Small intestine (tissue), 7 donors: ENCODE data around the gene STOML2. TPM values are rescaled to one million over a fixed set of nuclear protein-coding genes. Genes with fewer than 3 reads are reported as not detected.
A peak's percentile ranks its signal among the peaks of the same experiment; 100 is the strongest.

ENCODE experiments used
- DNase-seq, 2 donors: peaks; one replicate each; pipeline versions ENCODE4 v3.0.0 to v3.0.0-alpha.2; 2013
- FAIRE-seq: peaks from 2 replicates; lab custom pipeline; 2012; peaks lifted over from hg19 to GRCh38; lab: Jason Lieb, UNC
- H3K27ac ChIP-seq, 3 donors: one replicate each; pipeline ENCODE4 v1.5.1; 2013; ENCODE audit warnings: low read length in 2 of 3, mild to moderate bottlenecking in 2 of 3, control low read depth in 1 of 3, inconsistent platforms in 1 of 3, low read depth in 1 of 3, moderate library complexity in 1 of 3
- H3K27me3 ChIP-seq, 3 donors: one replicate each; pipeline ENCODE4 v1.6.1; 2013; ENCODE audit warnings: low read length in 3 of 3, inconsistent platforms in 1 of 3; ENCODE audit not compliant: control insufficient read depth in 3 of 3, insufficient read depth in 3 of 3
- H3K36me3 ChIP-seq, 3 donors: one replicate each; pipeline ENCODE4 v1.6.1; 2013; ENCODE audit warnings: low read length in 3 of 3, inconsistent platforms in 1 of 3, low read depth in 1 of 3, mild to moderate bottlenecking in 1 of 3, moderate library complexity in 1 of 3; ENCODE audit not compliant: control insufficient read depth in 3 of 3, insufficient read depth in 2 of 3
- H3K4me1 ChIP-seq, 3 donors: one replicate each; pipeline ENCODE4 v1.6.1; 2013; ENCODE audit warnings: low read length in 2 of 3, inconsistent platforms in 1 of 3, low read depth in 1 of 3, mild to moderate bottlenecking in 1 of 3, moderate library complexity in 1 of 3; ENCODE audit not compliant: control insufficient read depth in 3 of 3, insufficient read depth in 2 of 3
- H3K4me3 ChIP-seq, 3 donors: one replicate each; pipeline ENCODE4 v1.5.1; 2013; ENCODE audit warnings: low read length in 3 of 3, control low read depth in 1 of 3, inconsistent platforms in 1 of 3, low read depth in 1 of 3, mild to moderate bottlenecking in 1 of 3, moderate library complexity in 1 of 3
- H3K9me3 ChIP-seq, 2 donors: one replicate each; pipeline ENCODE4 v1.6.1; 2013; ENCODE audit warnings: low read depth in 1 of 2, low read length in 1 of 2; ENCODE audit not compliant: control insufficient read depth in 2 of 2, insufficient read depth in 1 of 2
- WGBS, 3 donors: extraction: QIAGEN DNeasy Blood & Tissue Kit; methylation state at CpG; one replicate each; pipeline ENCODE4 v1.1.7; 2013; 5-methylcytosine and 5-hydroxymethylcytosine counted together
- polyA plus RNA-seq, 4 donors: library from polyadenylated mRNA; stranded (reverse) in 3 of 4; unstranded in 1 of 4; fragments of 200-250 nt in 3 of 4; fragments of 120-200 nt in 1 of 4; gene quantifications; one replicate each; pipeline versions ENCODE4 v1.2.1 to v1.2.3, GENCODE V29; 2013
- donor health status: healthy with polysubstance abuse.
- donor health status: control.
- donor health status: control.
- donor health status: Bipolar disorder and iron deficiency.
- donor health status: healthy.

STOML2 gene
- polyA plus RNA-seq, 4 donors, result 123 to 160 (median 129) TPM

DNA sequence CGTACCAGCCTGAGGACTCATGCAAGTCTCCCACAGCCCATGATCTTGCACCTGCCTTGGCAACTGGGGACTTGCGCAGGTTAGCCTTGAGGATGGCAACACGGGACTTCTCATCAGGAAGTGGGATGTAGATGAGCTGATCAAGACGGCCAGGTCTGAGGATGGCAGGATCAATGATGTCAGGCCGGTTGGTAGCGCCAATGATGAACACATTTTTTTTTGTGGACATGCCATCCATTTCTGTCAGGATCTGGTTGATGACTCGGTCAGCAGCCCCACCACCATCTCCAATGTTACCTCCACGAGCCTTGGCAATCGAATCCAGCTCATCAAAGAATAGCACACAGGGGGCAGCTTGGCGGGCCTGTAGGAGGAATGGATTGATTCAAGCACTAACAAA lies 43.5 kb downstream of the STOML2 start:
- Histone ChIP-seq H3K9me3 (no peaks in the 10 kb centered on the region), H3K4me3 (no peak overlapping the region), H3K4me1 (no peaks in the 10 kb centered on the region), H3K27me3 (no peaks in the 10 kb centered on the region), H3K27ac (no peak overlapping the region), H3K36me3 (peaks cover 34 to 72% (median 71%) of the 10 kb centered on the region in 3 donors)
- WGBS, 3 donors, result 92 to 95% (median 94%) methylated on average over 10 of the region's 10 CpGs
- no peak for FAIRE-seq
- no peak for DNase-seq

- no peak for DNase-seq
- FAIRE-seq, result no peak
- WGBS, 3 donors, result 96 to 99% (median 97%) methylated on average over 8 of the region's 8 CpGs
Measured at GRCh38 chr9:35057271-35057620, 45.7 kb downstream of the STOML2 start.

DNA sequence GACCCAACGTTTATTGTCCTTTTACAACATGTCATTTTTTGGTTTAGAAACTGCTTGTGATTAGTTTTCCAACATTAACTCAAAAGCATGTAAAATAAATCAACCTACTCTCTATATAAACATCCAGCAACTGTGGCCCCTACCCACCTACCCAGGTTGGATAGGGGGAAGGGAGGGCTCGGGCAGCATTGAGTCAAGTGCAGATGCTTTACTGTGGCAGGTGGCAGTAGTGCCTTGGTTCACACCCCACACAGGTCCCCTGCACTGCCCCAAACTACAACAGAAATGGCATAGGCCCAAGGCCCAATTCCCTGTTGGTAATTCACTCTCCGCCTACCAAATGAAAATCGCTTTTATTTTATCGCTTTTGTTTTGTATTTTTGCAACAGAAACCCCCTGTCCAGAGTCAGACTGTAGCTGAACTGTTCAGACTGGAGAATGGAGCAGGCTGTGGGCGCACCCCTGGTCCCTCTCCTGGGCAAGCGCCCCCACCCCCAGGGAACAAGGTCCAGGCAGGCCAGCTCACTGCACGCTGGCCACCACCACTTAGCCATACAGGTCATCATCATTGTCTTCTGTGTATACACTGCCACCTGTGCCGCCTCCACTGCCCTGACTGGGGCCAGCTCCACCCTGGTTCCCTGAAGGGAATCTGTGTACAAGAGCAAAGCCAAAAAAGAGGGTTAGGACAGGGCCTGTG lies 46.2 kb downstream of the STOML2 start:
- DNase-seq, result no peak
- H3K27ac ChIP-seq, result no peak overlapping the region
- H3K27me3 ChIP-seq, result no peaks in the 10 kb centered on the region
- FAIRE-seq, result no peak
- no peaks in the 10 kb centered on the region for H3K4me1 ChIP-seq
- WGBS, 3 donors, result 89 to 96% (median 94%) methylated on average over 9 of the region's 9 CpGs
- H3K4me3 ChIP-seq, result no peak overlapping the region
- peaks cover 15 to 56% (median 56%) of the 10 kb centered on the region in 3 donors for H3K36me3 ChIP-seq
- H3K9me3 ChIP-seq, result no peaks in the 10 kb centered on the region

More at GRCh38 chr9:35057271-35057620, 45.7 kb downstream of the STOML2 start:
- Histone ChIP-seq H3K4me3 (no peak overlapping the region), H3K36me3 (peaks cover 20 to 61% (median 57%) of the 10 kb centered on the region in 3 donors), H3K9me3 (no peaks in the 10 kb centered on the region), H3K27me3 (no peaks in the 10 kb centered on the region), H3K27ac (no peak overlapping the region), H3K4me1 (no peaks in the 10 kb centered on the region)

DNA sequence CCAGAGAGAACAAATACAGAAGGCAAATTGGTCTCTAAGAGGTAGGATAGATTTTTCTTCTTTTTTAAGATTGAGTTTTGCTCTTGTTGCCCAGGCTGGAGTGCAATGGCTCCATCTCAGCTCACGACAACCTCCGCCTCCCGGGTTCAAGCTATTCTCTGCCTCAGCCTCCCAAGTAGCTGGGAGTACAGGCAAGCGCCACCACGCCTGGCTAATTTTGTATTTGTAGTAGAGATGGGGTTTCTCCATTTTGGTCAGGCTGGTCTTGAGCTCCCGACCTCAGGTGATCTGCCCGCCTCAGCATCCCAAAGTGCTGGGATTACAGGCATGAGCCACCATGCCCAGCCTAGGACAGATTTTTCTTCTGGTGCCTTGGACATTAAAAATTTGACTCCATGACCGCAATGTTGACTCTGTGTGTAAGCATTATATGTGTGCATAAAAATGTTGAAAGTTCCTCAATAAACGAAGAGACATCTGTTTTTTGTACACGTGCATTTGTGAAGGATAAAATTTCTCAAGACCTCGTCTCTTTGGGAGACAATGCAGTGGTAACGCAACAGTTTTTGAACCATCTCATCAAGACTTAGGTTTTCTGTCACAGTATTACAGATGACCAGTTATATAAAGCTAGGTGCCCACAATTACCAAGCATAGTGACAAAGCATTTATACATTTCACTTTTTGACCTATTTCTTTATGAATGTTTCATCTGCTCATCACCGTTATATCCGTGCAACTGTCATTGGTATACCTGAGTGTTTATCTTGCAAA lies 47.9 kb downstream of the STOML2 start:
- H3K4me3 ChIP-seq, result no peak overlapping the region
- WGBS, 3 donors, result 95 to 96% (median 96%) methylated on average over 14 of the region's 14 CpGs
- H3K9me3 ChIP-seq, result no peaks in the 10 kb centered on the region
- FAIRE-seq (no peak), DNase-seq (no peak)
- H3K4me1 ChIP-seq, result no peaks in the 10 kb centered on the region
- H3K36me3 ChIP-seq, result peaks cover 9 to 41% (median 39%) of the 10 kb centered on the region in 3 donors
- H3K27me3 ChIP-seq, result no peaks in the 10 kb centered on the region
- no peak overlapping the region for H3K27ac ChIP-seq

GRCh38 chr9:35054185-35054835 lies 48.6 kb downstream of the STOML2 start:
- no peak overlapping the region for H3K4me3 ChIP-seq
- no peaks in the 10 kb centered on the region for H3K4me1 ChIP-seq
- no peak overlapping the region for H3K27ac ChIP-seq
- H3K9me3 ChIP-seq, result no peaks in the 10 kb centered on the region
- DNase-seq (no peak), FAIRE-seq (no peak)
- H3K36me3 ChIP-seq, result peaks cover 5 to 39% (median 33%) of the 10 kb centered on the region in 3 donors
- H3K27me3 ChIP-seq, result no peaks in the 10 kb centered on the region
- WGBS, 3 donors, result 56 to 87% (median 72%) methylated on average over 5 of the region's 5 CpGs

DNA sequence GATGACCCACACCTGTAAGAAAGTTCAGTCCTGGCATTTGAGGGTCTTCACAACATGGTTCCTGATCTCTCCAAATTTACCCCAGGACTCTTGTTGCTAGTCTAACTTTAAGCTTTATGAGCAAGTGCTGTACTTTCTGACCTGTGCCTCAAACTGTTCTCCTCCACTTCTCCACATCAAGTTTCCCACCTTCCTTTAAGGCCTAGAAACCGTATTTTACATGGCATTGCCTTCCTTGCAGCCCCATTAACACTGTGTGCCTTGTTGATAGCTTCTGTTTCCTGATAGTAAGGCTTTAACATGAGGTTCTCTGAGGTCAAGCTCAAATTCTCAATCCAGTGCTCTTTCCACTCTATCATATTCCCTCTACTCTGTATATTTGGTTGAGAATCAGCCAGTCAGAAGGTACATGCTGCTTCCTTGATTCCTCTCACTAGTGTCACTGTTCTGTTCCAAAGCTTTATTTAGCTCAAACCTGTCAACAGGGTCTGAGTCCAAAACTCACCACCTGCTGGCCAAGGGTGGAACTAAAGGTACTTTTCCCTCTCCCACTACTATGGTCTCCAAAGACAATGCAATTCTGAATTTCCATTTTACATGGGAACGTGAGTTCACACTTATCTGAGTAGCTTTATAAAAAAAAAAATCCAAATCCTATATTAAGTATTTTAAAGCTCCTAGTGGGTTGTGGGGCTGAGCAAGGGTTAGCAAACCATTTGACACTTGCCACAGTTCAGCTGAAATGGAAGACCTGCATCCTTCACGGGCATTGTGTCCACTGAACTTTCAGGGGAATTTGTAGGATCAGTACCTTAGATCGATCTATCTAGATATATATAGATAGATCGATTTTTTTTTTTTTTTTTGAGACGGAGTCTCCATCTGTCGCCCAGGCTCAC lies 51.6 kb downstream of the STOML2 start:
- Histone ChIP-seq H3K4me3 (no peak overlapping the region), H3K27ac (no peak overlapping the region), H3K36me3 (peaks cover 4 to 26% (median 9%) of the 10 kb centered on the region in 3 donors), H3K9me3 (no peaks in the 10 kb centered on the region), H3K27me3 (no peaks in the 10 kb centered on the region), H3K4me1 (no peaks in the 10 kb centered on the region)
- peak; percentile 46 to 62 for DNase-seq
- no peak for FAIRE-seq
- 79 to 86% (median 81%) methylated on average over 7 of the region's 7 CpGs for WGBS, 3 donors
